Activated CD4-positive, alpha-beta T cell treated with anti-CD3 and anti-CD28 coated beads, Interleukin-2, amount 50 U/mL, for 4 hours (primary cell): ENCODE measurements around the gene CDK5R2.
A peak's percentile ranks its signal among the peaks of the same experiment; 100 is the strongest.
"Not testable (repeated sequence)": the region's sequence is repeated elsewhere in the genome, so short reads cannot be mapped to it uniquely, and the experiment has no call there.

ENCODE experiments used
- DNase-seq, 2 experiments: peaks; one replicate each; pipeline ENCODE4 v3.0.0-alpha.2; 2020

The CDK5R2 gene

DNA sequence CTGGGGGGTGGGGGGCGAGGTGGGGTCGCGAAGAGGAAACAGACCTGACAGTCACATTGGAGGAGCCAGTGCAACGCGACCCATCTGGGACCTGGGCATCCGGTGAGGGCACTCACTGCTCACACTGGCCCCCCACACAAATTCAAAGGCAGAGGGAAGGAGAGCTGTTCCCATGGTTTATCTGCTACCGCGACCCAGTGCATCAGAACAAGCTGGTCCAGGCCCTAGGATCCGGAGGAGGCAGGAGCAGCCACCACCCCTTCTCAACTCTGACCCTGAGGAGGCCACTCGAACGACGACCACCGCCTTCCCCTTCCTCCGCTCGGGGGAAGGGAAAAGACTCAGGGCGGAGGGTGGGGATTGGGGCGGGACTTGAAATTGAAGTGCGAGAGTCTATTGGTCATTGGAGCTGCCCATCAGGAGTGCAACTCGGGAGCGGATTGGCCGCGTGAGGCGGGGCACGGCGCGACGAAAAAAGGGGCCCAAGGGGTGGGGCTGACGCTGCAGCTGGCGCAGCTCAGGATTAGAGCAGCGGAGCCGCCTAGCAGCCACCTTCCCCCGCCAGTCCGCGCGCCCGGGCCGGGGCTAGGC lies at the start of gene CDK5R2:
CDK5R2 (plus strand) TSS at position 526 of the 591 bp plus-strand sequence. CDS start 155 bp downstream, outside the sequence.
- peak; percentile 33 to 38 for DNase-seq

DNA sequence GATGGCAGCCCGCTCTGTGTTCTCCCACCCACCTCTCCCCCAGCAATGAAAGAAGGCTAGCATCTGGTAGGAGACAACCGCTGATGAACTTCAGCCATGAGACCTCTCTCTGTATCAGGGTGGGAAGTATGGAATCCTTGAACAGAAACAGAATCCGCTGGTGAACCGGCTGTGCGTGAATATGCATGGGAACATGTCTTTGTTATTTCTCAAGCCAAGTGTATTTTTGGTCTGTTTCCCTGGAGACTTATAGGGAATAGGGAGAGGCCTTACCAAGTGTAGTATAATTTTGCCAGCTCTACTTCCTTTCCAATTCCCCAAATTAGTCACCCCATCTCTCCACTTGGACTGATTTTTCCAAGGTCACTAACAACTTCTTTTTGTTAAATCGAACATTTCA lies 48.7 kb upstream of the CDK5R2 start:
- no peak for DNase-seq

DNA sequence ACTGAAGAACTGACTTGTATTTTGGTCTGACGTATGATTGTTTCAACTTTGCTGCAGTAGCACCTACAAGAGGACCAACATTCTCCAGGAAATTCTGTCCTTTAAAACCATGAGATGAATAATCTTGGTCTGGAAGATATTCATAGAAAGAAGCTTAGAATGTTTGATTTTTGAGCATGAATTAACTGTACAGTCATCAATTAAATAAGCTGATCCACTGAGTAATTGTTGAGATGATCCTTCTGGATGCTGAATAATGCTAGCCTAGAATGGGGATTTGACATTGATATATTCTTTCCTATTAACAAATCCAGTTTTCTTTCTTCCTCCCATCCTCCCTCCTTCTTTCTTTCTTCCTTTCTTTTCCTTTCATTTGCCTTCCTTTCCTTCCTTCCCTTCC lies 39.0 kb upstream of the CDK5R2 start:
- no peak for DNase-seq

DNA sequence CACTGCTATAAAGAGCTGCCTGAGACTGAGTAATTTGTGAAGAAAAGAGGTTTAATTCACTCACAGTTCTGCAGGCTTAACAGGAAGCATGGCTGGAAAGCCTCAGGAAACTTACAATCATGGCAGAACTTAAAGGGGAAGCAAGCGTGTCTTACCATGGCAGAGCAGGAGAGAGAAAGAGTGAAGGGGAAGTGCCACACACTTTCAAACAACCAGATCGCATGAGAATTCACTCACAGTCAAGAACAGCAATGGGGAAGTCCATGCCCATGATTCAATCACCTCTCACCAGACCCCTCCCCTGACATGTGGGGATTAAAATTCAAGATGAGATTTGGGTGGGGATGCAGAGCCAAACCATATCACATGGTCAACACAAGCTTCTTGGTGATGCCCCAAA lies 34.7 kb upstream of the CDK5R2 start:
- DNase-seq, result no peak

GRCh38 chr2:218925434-218925833 lies 34.0 kb upstream of the CDK5R2 start:
- DNase-seq, result no peak

GRCh38 chr2:218927422-218927821 lies 32.0 kb upstream of the CDK5R2 start:
- no peak for DNase-seq

DNA sequence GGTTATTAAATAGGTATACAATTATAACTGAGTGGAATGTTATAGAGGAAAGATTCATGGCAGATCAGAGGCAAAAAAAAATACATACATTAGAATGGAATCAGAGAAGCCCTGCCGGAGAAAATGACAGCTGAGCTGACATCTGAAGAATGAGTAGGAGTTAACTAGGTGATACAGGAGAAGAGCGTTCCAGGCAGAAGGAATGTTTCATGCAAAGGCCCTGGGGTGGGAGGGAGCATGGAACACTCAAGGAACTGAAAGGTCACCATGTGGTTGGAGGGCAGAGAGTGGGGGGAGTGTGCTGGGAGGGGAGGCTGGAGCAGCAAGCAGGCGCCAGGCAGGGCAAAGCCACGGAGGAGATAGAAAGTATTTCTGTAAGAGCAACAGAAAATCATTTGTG lies 31.6 kb upstream of the CDK5R2 start:
- no peak for DNase-seq

- DNase-seq, result not testable (repeated sequence)
Measured at GRCh38 chr2:218930488-218930887, 29.0 kb upstream of the CDK5R2 start.

- DNase-seq, result not testable (repeated sequence)
Measured at GRCh38 chr2:218931751-218932150, 27.7 kb upstream of the CDK5R2 start.

- no peak for DNase-seq
Measured at GRCh38 chr2:218944759-218945404, 14.6 kb upstream of the CDK5R2 start.

DNA sequence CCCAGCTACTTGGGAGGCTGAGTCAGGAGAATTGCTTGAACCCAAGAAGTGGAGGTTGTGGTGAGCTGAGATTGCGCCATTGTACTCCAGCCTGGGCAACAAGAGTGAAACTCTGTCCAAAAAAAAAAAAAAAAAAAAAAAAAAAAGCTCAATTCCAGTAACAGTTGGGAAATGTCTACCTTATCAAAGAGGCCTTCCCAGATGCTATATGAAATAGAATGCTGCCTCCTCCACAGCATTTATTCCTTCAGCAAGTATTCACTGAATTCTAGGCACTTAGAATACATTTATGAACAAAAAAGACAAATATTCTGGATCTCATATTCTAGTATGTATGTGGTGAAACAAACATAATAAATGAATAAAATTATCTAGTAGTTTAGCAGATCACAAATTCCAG lies 12.8 kb upstream of the CDK5R2 start:
- no peak for DNase-seq

DNA sequence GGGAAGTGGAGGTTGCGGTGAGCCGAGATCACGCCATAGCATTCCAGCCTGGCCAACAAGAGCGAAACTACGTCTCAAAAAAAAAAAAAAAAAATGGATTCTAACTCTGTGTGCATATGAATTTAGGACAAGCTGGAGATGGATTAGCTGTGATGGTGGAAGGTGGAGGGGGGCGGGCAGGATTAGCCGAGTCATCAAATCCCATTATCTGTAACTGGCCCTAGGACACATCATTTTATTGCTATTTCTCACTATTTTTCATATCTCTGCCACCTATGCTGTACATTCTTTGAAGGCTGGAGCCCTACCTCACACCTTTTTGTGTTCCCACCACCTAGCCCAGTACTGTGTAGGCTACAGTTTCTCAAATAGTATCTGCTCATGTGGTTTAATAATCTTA lies 7.3 kb upstream of the CDK5R2 start:
- no peak for DNase-seq

DNA sequence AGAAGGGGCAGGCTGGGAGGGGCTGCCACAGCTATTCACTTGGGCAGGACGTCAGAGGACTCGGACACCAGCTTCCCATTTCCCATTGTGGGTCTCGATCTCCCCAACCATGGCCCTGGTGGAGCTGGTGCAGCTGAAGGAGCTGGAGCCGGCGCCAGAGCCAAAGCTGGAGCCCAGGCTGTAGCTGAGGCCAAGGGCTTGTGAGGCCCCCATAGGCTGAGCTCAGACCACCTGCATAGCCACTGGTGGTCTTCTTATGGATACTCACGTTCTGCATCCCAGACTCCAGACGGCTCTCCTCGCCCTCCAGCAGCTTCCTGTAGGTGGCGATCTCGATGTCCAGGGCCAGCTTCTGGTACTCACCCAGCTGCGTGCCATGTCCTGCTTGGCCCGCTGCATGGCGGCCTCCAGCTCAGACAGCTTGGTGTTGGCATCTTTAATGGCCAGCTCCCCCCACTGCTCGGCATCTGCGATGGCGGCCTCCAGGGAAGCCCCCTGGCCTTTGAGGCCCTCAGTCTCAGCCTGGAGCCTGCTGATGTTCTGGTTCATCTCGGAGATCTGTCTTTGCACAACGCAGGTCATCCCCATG lies 6.0 kb upstream of the CDK5R2 start:
- DNase-seq, result no peak

GRCh38 chr2:218954541-218955300 lies 4.7 kb upstream of the CDK5R2 start:
- DNase-seq, result no peak

- no peak for DNase-seq
Measured at GRCh38 chr2:218956039-218956438, 3.4 kb upstream of the CDK5R2 start.

DNA sequence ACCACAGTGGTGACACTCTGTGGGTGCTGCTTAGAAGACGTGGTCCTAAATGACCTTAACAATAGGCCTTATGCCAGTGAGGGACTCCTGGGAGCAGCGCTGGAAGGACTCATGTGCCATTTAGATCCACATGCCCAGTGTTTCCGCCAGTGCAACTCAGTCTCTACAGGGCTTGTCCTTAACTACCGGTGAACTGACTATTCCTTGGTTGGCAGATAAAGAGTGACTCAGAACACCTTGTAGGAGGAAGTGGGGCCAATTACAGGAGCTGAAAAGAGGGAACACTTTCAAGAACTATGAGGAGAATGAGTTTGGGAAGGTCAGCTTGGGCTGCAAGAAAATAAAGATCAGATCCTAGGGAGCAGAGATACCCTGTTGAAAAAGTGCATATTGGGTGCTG lies 1.8 kb upstream of the CDK5R2 start:
- no peak for DNase-seq

DNA sequence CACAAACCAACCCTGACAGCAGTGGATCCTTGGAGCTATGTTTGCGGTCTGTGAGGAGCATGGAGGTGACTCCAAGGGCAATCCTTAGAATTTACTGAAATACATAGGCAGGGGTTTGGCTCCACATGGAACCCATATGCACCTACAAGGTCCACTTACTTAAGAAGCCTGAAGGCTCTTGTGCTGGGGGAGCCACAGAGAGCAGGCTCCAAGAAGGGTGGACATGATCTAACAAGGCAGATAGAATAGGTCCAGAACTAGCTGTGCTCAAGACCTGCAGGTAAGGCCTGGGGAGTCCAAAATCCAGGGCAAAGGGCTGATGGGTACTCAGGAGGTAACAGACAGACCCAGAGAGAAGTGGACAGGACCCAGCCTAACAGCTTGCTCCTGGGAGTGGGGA lies 1.2 kb upstream of the CDK5R2 start:
- DNase-seq, result no peak

- no peak for DNase-seq
Measured at GRCh38 chr2:218959761-218960308, 369 bp downstream of the CDK5R2 start.

GRCh38 chr2:218960309-218961165 lies 1.1 kb downstream of the CDK5R2 start:
- no peak for DNase-seq

DNA sequence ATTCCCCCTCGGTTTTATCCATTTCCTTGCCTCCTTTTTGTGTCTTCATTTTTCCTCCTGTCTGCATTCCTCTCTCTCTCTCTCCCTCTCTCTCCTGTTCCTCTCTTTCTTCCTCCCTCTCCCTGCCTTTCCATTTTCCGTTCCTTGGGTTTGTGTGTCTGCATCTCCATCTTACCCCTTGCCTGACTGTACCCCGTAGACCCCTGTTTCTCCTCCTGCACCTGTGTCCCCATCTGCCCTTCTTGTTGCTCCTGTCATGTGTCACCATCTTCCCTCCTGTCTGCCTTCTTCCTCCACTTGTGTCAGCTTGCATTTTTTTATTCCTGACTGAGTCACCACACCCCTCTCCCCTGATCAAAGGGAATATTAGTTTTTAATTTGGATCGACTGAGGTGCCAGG lies 1.8 kb downstream of the CDK5R2 start:
- DNase-seq, result no peak

GRCh38 chr2:218961651-218962570 lies 2.4 kb downstream of the CDK5R2 start:
- DNase-seq, result no peak
